HCT116 (cell line): ENCODE data around the gene MS4A5. TPM values are rescaled to one million over a fixed set of nuclear protein-coding genes. Genes with fewer than 3 reads are reported as not detected.
"Not testable (repeated sequence)": the region's sequence is repeated elsewhere in the genome, so short reads cannot be mapped to it uniquely, and the experiment has no call there.

Experiments used
- ATAC-seq: fragments of 200-7000 bp; cut with Tn5 transposase; 2 replicates; pipeline ENCODE4 v1.9.1; 2020; ENCODE audit warnings: mild to moderate bottlenecking, moderate library complexity
- BruUV-seq: library from RNA; stranded (reverse); fragments of 400-500 nt; replicated peaks from 2 replicates; lab custom pipeline; 2021; lab: Mats Ljungman, UMichigan
- CTCF ChIA-PET: fragments of 300-600 bp; sonication (Branson Sonifier 250); formaldehyde crosslinking; loops from one replicate; lab custom pipeline; 2021; ENCODE audit warnings: antibody characterized with exemption; lab: Charles Lee
- POLR2A ChIA-PET: fragments of 300-600, 350-600 bp; sonication (Branson Sonifier 250); formaldehyde crosslinking; loops from one replicate; lab custom pipeline; 2021; ENCODE audit warnings: antibody characterized with exemption; lab: Charles Lee
- RAD21 ChIA-PET, 2 experiments: fragments of 300-600 bp; sonication (Branson Sonifier 250); formaldehyde crosslinking; loops; one replicate each; lab custom pipeline; 2023; ENCODE audit warnings: low total read pairs in 2 of 2; ENCODE audit not compliant: uncharacterized antibody in 2 of 2, unreplicated experiment in 2 of 2, low non-redundant PET in 1 of 2; lab: Charles Lee
- DNase-seq: peaks from one replicate; pipeline ENCODE4 v3.0.0-alpha.2; 2010; ENCODE audit warnings: low read depth, low spot score
- H2AFZ ChIP-seq: fragments of 200-600 bp; shearing (Covaris generic), sonication (generic); 2 replicates; pipeline ENCODE4 v1.6.1; 2017; ENCODE audit warnings: low read depth, mixed run types, mixed read lengths, antibody characterized with exemption, low read length; ENCODE audit not compliant: poor library complexity, severe bottlenecking
- H3K27ac ChIP-seq: 2 replicates; pipeline ENCODE4 v1.5.1; 2012; ENCODE audit warnings: low read depth, low read length
- H3K27me3 ChIP-seq: fragments of 200-600 bp; sonication (generic); 2 replicates; pipeline ENCODE4 v1.6.1; 2016; ENCODE audit warnings: mixed run types, low read length, mixed read lengths; ENCODE audit not compliant: insufficient read depth
- H3K36me3 ChIP-seq, 2 experiments: fragments of 200-500 bp in 1 of 2; fragments of 200-600 bp in 1 of 2; sonication (Bioruptor generic) in 1 of 2; sonication (generic) in 1 of 2; 2 replicates each; pipeline versions ENCODE4 v1.5.1 to v1.6.1; 2014 to 2016; ENCODE audit warnings: low read length in 2 of 2, inconsistent platforms in 1 of 2, mixed read lengths in 1 of 2, mixed run types in 1 of 2; ENCODE audit not compliant: insufficient read depth in 2 of 2, control insufficient read depth in 1 of 2
- H3K4me1 ChIP-seq, 2 experiments: fragments of 200-600 bp in 1 of 2; sonication (generic) in 1 of 2; 2 replicates each; pipeline versions ENCODE4 v1.5.1 to v1.6.1; 2012 to 2017; ENCODE audit warnings: low read length in 2 of 2, inconsistent platforms in 1 of 2, mild to moderate bottlenecking in 1 of 2, mixed read lengths in 1 of 2, mixed run types in 1 of 2, moderate library complexity in 1 of 2; ENCODE audit not compliant: insufficient read depth in 2 of 2, control insufficient read depth in 1 of 2
- H3K4me2 ChIP-seq: fragments of 200-600 bp; sonication (generic); 2 replicates; pipeline ENCODE4 v1.6.1; 2017; ENCODE audit warnings: mixed run types, low read length, mixed read lengths
- H3K4me3 ChIP-seq, 2 experiments: fragments of 200-600 bp in 1 of 2; sonication (generic) in 1 of 2; replicated peaks in 1 of 2; 2 replicates each; pipeline ENCODE4 v1.5.1; 2011 to 2016; ENCODE audit warnings: low read length in 2 of 2, control low read depth in 1 of 2, low read depth in 1 of 2, mild to moderate bottlenecking in 1 of 2, mixed read lengths in 1 of 2, mixed run types in 1 of 2
- H3K79me2 ChIP-seq: fragments of 200-600 bp; sonication (generic); 2 replicates; pipeline ENCODE4 v1.6.1; 2017; ENCODE audit warnings: mild to moderate bottlenecking, mixed run types, low read length, moderate library complexity, mixed read lengths; ENCODE audit not compliant: insufficient read depth
- H3K9ac ChIP-seq: fragments of 200-600 bp; sonication (generic); 2 replicates; pipeline ENCODE4 v1.6.1; 2016; ENCODE audit warnings: low read length, mixed read lengths
- H3K9me2 ChIP-seq: fragments of 200-600 bp; sonication (generic), shearing (Covaris generic); 2 replicates; pipeline ENCODE4 v1.6.1; 2017; ENCODE audit warnings: mixed run types, mild to moderate bottlenecking, moderate library complexity; ENCODE audit not compliant: insufficient read depth
- H3K9me3 ChIP-seq, 2 experiments: fragments of 200-500 bp in 1 of 2; fragments of 200-600 bp in 1 of 2; sonication (Bioruptor generic) in 1 of 2; sonication (generic) in 1 of 2; 2 replicates each; pipeline ENCODE4 v1.6.1; 2014 to 2017; ENCODE audit warnings: low read length in 2 of 2, mixed read lengths in 2 of 2, inconsistent platforms in 1 of 2, low read depth in 1 of 2, mild to moderate bottlenecking in 1 of 2, mixed run types in 1 of 2, moderate library complexity in 1 of 2; ENCODE audit not compliant: control insufficient read depth in 1 of 2, insufficient read depth in 1 of 2
- H4K20me1 ChIP-seq: fragments of 200-600 bp; sonication (generic), shearing (Covaris generic); 2 replicates; pipeline ENCODE4 v1.6.1; 2017; ENCODE audit warnings: mixed run types, mild to moderate bottlenecking, moderate library complexity; ENCODE audit not compliant: insufficient read depth
- CBX3 ChIP-seq: IDR thresholded peaks from 2 replicates; pipeline ENCODE4 v1.6.1; 2012; ENCODE audit warnings: low read depth
- CEBPB ChIP-seq: IDR thresholded peaks from 2 replicates; pipeline ENCODE4 v1.6.1; 2012; ENCODE audit warnings: low read depth
- EGR1 ChIP-seq: IDR thresholded peaks from 2 replicates; pipeline ENCODE4 v1.6.1; 2012; ENCODE audit warnings: low read depth
- EZH2 ChIP-seq: fragments of 200-600 bp; sonication (generic); IDR thresholded peaks from 2 replicates; pipeline ENCODE4 v1.6.1; 2017; ENCODE audit warnings: antibody characterized with exemption, mixed run types
- EZH2phosphoT487 ChIP-seq: fragments of 200-600 bp; IDR thresholded peaks from 2 replicates; pipeline ENCODE4 v1.6.1; 2018; ENCODE audit warnings: antibody characterized with exemption, borderline replicate concordance
- POLR2A ChIP-seq: IDR thresholded peaks from 2 replicates; pipeline ENCODE4 v1.7.0; 2011; ENCODE audit warnings: borderline replicate concordance; ENCODE audit not compliant: insufficient read depth, insufficient read length; ENCODE audit errors: extremely low read depth
- RAD21 ChIP-seq: IDR thresholded peaks from 2 replicates; pipeline ENCODE4 v1.6.1; 2012; ENCODE audit warnings: low read depth, mild to moderate bottlenecking
- SP1 ChIP-seq: IDR thresholded peaks from 2 replicates; pipeline ENCODE4 v1.6.1; 2012; ENCODE audit warnings: low read depth
- SRF ChIP-seq: IDR thresholded peaks from 2 replicates; pipeline ENCODE4 v1.6.1; 2012; ENCODE audit warnings: low read depth
- YY1 ChIP-seq: IDR thresholded peaks from 2 replicates; pipeline ENCODE4 v1.6.1; 2011; ENCODE audit warnings: low read length, low read depth, moderate library complexity, mild to moderate bottlenecking; ENCODE audit not compliant: insufficient replicate concordance; ENCODE audit errors: extremely low read depth
- ZNF274 ChIP-seq: fragments of 200-500 bp; sonication (Bioruptor generic); IDR thresholded peaks from 2 replicates; pipeline ENCODE4 v1.6.1; 2014; ENCODE audit warnings: mild to moderate bottlenecking, low read depth, low read length, inconsistent platforms
- intact Hi-C: fragments of 100-400 bp; cut with micrococcal nuclease; formaldehyde crosslinking; loops from 2 replicates; pipeline ENCODE4 v1.10.0; 2022
- total RNA-seq: library from RNA; stranded (reverse); gene quantifications from one replicate; pipeline ENCODE4 v1.2.1, GENCODE V29; 2021; ENCODE audit not compliant: unreplicated experiment
- TF ChIP-seq, protein P1 (sequence below): IDR thresholded peaks from 2 replicates; pipeline ENCODE4 v1.6.1; 2012
- TF ChIP-seq, protein P2 (sequence below), 3 experiments: fragments of 200-600 bp in 1 of 3; sonication (generic) in 1 of 3; IDR thresholded peaks in 2 of 3; conservative IDR thresholded peaks in 1 of 3; 2 replicates each; pipeline ENCODE4 v1.5.1; 2012 to 2017; ENCODE audit warnings: low read depth in 2 of 3, low read length in 2 of 3, antibody characterized with exemption in 1 of 3, borderline replicate concordance in 1 of 3, control low read depth in 1 of 3, mild to moderate bottlenecking in 1 of 3, mixed read lengths in 1 of 3, mixed run types in 1 of 3, moderate library complexity in 1 of 3; ENCODE audit not compliant: insufficient read depth in 1 of 3

Gene MS4A5
- total RNA-seq, 1 experiment from 2014 or later, result not detected

- intact Hi-C loops, result no loop called here
- Histone ChIP-seq H3K9me2 (no peaks in the 10 kb centered on the region), H3K27me3 (no peaks in the 10 kb centered on the region), H3K4me3 (no peak overlapping the region), H3K4me1 (no peaks in the 10 kb centered on the region), H4K20me1 (no peaks in the 10 kb centered on the region), H2AFZ (no peak overlapping the region), H3K4me2 (no peak overlapping the region), H3K9me3 (no peaks in the 10 kb centered on the region), H3K36me3 (no peaks in the 10 kb centered on the region), H3K27ac (no peak overlapping the region), H3K79me2 (no peaks in the 10 kb centered on the region), H3K9ac (no peak overlapping the region)
- BruUV-seq, result no TSS peak
- ChIA-PET RAD21 (no interaction called here), CTCF (no interaction called here), POLR2A (no interaction called here)
- DNase-seq (no peak), ATAC-seq (no peak)
- TF ChIP-seq CBX3 (no peak), SRF (no peak), POLR2A (no peak), YY1 (no peak), ZNF274 (no peak), EGR1 (no peak), EZH2phosphoT487 (no peak), CEBPB (no peak), RAD21 (no peak), EZH2 (no peak), SP1 (no peak)
- TF ChIP-seq, protein P1, sequence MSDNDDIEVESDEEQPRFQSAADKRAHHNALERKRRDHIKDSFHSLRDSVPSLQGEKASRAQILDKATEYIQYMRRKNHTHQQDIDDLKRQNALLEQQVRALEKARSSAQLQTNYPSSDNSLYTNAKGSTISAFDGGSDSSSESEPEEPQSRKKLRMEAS, result no peak
- TF ChIP-seq, protein P2, sequence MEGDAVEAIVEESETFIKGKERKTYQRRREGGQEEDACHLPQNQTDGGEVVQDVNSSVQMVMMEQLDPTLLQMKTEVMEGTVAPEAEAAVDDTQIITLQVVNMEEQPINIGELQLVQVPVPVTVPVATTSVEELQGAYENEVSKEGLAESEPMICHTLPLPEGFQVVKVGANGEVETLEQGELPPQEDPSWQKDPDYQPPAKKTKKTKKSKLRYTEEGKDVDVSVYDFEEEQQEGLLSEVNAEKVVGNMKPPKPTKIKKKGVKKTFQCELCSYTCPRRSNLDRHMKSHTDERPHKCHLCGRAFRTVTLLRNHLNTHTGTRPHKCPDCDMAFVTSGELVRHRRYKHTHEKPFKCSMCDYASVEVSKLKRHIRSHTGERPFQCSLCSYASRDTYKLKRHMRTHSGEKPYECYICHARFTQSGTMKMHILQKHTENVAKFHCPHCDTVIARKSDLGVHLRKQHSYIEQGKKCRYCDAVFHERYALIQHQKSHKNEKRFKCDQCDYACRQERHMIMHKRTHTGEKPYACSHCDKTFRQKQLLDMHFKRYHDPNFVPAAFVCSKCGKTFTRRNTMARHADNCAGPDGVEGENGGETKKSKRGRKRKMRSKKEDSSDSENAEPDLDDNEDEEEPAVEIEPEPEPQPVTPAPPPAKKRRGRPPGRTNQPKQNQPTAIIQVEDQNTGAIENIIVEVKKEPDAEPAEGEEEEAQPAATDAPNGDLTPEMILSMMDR (IDR thresholded peaks at IDR 0.05 in 2 of 3, conservative IDR thresholded peaks at IDR 0.05 in 1 of 3; ENCODE audit: borderline replicate concordance in 1 of 3, insufficient read depth in 1 of 3, low read depth in 2 of 3, low read length in 2 of 3), result no peak
- TF ChIP-seq, all 23 proteins: peak for 0
These were observed 18.5 kb downstream of the MS4A5 start for GRCh38 chr11:60447846-60448245.

DNA sequence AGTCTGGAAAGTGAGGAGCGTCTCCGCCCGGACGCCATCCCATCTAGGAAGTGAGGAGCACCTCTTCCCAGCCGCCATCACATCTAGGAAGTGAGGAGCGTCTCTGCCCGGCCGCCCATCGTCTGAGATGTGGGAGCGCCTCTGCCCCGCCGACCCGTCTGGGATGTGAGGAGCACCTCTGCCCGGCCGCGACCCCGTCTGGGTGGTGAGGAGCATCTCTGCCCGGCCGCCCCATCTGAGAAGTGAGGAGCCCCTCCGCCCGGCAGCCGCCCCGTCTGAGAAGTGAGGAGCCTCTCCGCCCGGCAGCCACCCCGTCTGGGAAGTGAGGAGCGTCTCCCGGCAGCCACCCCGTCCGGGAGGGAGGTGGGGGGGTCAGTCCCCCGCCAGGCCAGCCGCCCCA lies 21.8 kb downstream of the MS4A5 start:
- H3K9me3 ChIP-seq, H3K4me1 ChIP-seq, H2AFZ ChIP-seq, CTCF ChIA-PET, ATAC-seq, BruUV-seq, intact Hi-C loops, H3K9me2 ChIP-seq, RAD21 ChIA-PET, DNase-seq, H3K79me2 ChIP-seq, H3K4me2 ChIP-seq, H3K9ac ChIP-seq, H4K20me1 ChIP-seq, H3K27ac ChIP-seq, H3K4me3 ChIP-seq, H3K36me3 ChIP-seq, H3K27me3 ChIP-seq, POLR2A ChIA-PET: not testable (repeated sequence)
